Ovary (tissue), 3 donors: ENCODE measurements around the gene MILR1.

Experiments used
- CTCF ChIP-seq, 3 donors: fragments of 450-650 bp in 2 of 3; fragments of 200-600 bp in 1 of 3; IDR thresholded peaks; one replicate each; pipeline versions ENCODE4 v1.5.1 to v1.8.0; 2016 to 2022; ENCODE audit warnings: antibody characterized with exemption in 3 of 3, mild to moderate bottlenecking in 1 of 3
- POLR2A ChIP-seq: fragments of 450-650 bp; IDR thresholded peaks from one replicate; pipeline ENCODE4 v1.6.1; 2017; ENCODE audit warnings: antibody characterized with exemption, mild to moderate bottlenecking, moderate library complexity
- donor health status: DM: no; HTN: no; CAD: no.

- TF ChIP-seq CTCF (IDR thresholded peaks at IDR 0.05) (no peak), POLR2A (no peak)
These were observed 25.0 kb upstream of the MILR1 start for GRCh38 chr17:64423881-64424280.
